SK-N-MC (cell line): ENCODE data around the gene TRIM10.

Source experiments
- DNase-seq: peaks from one replicate; pipeline ENCODE4 v3.0.0-alpha.2; 2011; ENCODE audit warnings: low read depth, low spot score
- H3K27ac ChIP-seq: fragments of 200-600 bp; sonication (generic); 2 replicates; pipeline ENCODE4 v1.5.1; 2016; ENCODE audit warnings: mixed run types
- H3K36me3 ChIP-seq: fragments of 200-600 bp; sonication (generic); 2 replicates; pipeline ENCODE4 v1.6.1; 2017; ENCODE audit warnings: antibody characterized with exemption, low read length, mixed read lengths; ENCODE audit not compliant: insufficient read depth
- H3K4me3 ChIP-seq: fragments of 200-600 bp; sonication (generic); 2 replicates; pipeline ENCODE4 v1.5.1; 2016
- H3K9ac ChIP-seq: fragments of 200-600 bp; sonication (generic); 2 replicates; pipeline ENCODE4 v1.8.0; 2017; ENCODE audit warnings: mixed run types, mixed read lengths; ENCODE audit not compliant: insufficient read length
- H3K9me3 ChIP-seq: fragments of 200-600 bp; sonication (generic); 2 replicates; pipeline ENCODE4 v1.6.1; 2017; ENCODE audit warnings: low read depth, mild to moderate bottlenecking, antibody characterized with exemption, low read length, moderate library complexity, mixed read lengths
- EZH2 ChIP-seq: fragments of 200-600 bp; sonication (generic); IDR thresholded peaks from one replicate; pipeline ENCODE4 v1.6.1; 2017; ENCODE audit warnings: antibody characterized with exemption
- FOXP2 ChIP-seq: optimal IDR thresholded peaks from 2 replicates; pipeline ENCODE3; 2011; ENCODE audit warnings: mild to moderate bottlenecking, moderate library complexity; ENCODE audit not compliant: insufficient read depth; ENCODE audit errors: extremely low read length, control extremely low read depth
- POLR2AphosphoS5 ChIP-seq: IDR thresholded peaks from 2 replicates; pipeline ENCODE4 v1.6.1; 2012; ENCODE audit warnings: mild to moderate bottlenecking, low read depth, low read length, borderline replicate concordance

Gene TRIM10

DNA sequence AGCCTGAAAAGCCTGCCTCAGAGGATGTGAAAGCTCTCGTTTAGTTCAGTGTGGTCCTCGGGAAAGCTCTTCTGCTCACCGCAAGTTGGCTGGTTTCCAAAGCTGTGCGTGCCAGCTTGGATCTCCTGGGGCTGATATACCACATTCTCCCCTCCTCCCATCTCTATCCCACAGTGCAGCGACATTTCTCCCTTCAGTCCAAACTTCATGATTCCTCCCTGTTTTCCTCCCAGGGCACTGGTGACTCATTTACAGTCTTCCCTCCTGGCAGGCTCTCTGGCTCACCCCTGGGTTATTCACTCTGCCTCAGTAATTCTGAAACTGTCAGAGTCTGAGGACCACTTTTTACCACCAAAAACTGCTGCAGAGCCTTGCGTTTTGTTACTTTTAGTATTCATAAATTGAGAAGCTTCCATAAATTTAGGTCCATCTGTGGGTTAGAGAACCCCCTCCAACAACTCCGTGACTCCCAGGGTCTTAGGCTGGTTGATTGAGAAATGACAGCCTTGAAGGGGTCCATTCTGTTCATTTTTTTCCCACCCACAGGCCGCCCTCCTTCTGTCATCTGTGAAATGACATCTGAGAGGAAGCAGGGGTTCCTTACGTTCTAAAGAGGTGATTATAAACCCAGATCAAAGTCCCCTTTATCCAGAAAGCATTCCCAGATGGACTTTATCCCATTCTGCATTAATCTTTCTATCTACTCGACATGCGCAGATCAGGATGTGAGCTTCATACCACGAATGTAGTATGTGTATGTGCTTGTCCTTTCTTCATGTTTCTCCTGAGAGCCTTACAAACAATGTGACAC lies 6.1 kb downstream of the TRIM10 start:
- DNase-seq, result peak; percentile 45

DNA sequence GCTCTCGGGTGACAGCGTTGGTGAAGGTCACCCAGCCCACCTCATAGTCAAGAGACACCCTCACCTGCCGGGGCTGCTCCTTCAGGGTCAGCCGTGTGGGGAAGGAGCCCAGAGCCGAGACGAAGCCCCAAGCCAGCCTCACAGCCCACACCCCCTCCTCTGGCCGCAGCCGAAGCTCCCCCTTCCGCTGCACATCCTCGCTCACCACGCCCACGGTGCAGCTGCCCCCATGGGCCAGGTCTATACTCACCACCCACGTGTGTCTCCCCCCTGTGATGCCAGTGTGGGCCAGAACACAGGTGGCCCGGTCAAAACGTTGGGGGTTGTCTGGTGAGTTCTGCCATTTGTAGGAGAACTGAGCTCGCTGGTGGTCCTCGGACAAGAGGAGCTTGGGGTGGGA lies 7.0 kb downstream of the TRIM10 start:
- H3K27ac ChIP-seq, result no peak overlapping the region
- H3K9me3 ChIP-seq, result no peaks in the 10 kb centered on the region
- no peak for DNase-seq
- no peak overlapping the region for H3K4me3 ChIP-seq
- H3K9ac ChIP-seq, result no peak overlapping the region
- H3K36me3 ChIP-seq, result no peaks in the 10 kb centered on the region
- TF ChIP-seq FOXP2 (no peak), POLR2AphosphoS5 (no peak), EZH2 (no peak)

More for the DNA sequence above, 6.1 kb downstream of the TRIM10 start:
- H3K4me3 ChIP-seq, result peak overlapping the region; percentile 40; the same call in 1 of the 2 replicates
- no peaks in the 10 kb centered on the region for H3K36me3 ChIP-seq
- H3K27ac ChIP-seq, result peak overlapping the region; percentile 47; the same call in 1 of the 2 replicates
- H3K9me3 ChIP-seq, result no peaks in the 10 kb centered on the region
- TF ChIP-seq EZH2 (no peak), FOXP2 (no peak), POLR2AphosphoS5 (no peak)
- H3K9ac ChIP-seq, result no peak overlapping the region

DNA sequence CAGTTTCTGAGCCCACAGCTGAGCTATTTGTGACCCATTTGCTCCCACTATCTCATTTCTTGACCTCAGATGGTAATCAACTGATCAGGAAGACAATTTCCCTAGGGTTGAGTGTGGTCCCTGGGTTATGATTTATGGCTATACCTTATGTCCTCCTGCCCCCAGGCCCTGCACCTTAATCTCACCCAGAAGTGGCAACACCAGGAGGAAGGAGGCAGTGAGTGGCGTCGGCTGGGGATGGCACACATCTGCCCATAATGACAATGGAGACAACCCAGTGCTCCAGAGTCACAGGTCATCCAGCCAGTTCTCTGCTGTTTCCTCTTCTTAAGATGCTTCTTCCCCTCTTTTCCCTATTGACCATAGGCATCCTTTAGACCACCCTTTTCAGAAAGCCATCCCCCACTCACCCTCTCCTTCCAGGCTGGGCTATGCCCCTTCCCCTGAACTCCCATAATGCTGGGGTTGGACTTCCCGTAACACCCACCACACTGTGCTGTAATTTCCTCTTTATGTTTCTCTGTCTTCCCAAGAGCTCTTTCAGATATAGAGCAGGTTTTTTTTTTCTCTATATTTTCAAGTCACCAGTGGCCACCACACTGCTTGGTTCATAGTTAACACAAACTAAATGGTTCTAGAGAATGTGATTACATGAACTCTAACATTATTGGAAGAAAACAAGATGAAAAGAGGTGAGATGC lies 8.0 kb downstream of the TRIM10 start:
- H3K36me3 ChIP-seq, result no peaks in the 10 kb centered on the region
- no peak for TF ChIP-seq EZH2
- no peak for TF ChIP-seq FOXP2
- TF ChIP-seq POLR2AphosphoS5, result no peak
- no peak overlapping the region for H3K27ac ChIP-seq
- H3K9ac ChIP-seq, result no peak overlapping the region
- DNase-seq, result no peak
- no peaks in the 10 kb centered on the region for H3K9me3 ChIP-seq
- H3K4me3 ChIP-seq, result no peak overlapping the region

DNA sequence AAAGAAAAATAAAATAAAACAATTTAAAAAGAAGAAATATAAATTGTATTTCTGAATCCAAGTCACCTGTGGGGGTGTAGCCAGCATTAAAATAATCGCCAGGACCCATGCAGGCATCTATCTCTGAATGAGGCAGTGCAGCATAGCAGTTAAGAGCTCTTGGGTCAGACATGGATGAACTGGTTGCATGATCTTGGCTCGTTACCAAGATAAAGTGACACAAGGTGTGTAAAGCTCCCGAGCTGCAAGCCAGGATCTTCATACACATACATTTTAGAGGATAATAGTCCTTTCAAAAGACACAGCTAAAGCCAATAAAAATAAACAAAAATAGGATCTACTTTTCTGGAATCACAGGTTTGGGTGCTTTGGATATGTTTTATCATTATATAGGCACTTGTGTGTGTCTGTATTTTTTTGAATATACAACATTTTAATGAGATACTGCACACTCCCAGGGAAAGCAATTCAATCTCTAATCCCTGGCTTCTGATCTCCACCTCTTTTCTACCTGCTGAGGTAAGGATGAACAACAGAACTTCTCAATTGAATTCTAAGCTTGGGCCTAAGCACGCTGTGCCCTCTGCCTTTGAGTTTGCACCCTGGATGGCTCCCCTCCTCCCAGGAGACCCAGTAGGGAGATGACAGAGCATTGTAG lies 8.9 kb downstream of the TRIM10 start:
- Histone ChIP-seq H3K36me3 (no peaks in the 10 kb centered on the region), H3K27ac (no peak overlapping the region), H3K4me3 (no peak overlapping the region), H3K9me3 (no peaks in the 10 kb centered on the region), H3K9ac (no peak overlapping the region)
- no peak for TF ChIP-seq EZH2
- no peak for TF ChIP-seq FOXP2
- TF ChIP-seq POLR2AphosphoS5, result no peak
- no peak for DNase-seq

DNA sequence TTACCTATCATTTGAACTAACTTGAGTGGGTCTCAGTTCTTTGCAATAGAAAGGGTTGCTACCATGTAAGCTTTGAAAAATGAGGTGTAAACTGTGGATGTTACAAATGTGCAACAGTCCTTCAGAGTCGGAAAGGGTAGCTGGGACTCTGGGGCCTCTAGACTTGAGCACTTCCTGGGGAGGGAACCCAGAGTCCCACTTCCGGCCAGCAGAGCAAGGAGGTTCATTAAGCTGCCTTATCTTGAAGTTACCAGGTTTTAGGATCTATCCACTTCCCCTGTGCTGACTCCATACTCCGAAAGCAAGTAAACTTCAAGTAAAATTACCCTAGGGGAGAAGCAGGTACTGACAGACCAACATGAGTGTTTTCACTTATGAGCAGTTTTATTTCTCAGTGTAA lies 9.4 kb downstream of the TRIM10 start:
- Histone ChIP-seq H3K4me3 (no peak overlapping the region), H3K9ac (no peak overlapping the region), H3K9me3 (no peaks in the 10 kb centered on the region), H3K36me3 (no peaks in the 10 kb centered on the region), H3K27ac (no peak overlapping the region)
- TF ChIP-seq EZH2, result no peak
- TF ChIP-seq POLR2AphosphoS5, result no peak
- TF ChIP-seq FOXP2, result no peak
- DNase-seq, result no peak

DNA sequence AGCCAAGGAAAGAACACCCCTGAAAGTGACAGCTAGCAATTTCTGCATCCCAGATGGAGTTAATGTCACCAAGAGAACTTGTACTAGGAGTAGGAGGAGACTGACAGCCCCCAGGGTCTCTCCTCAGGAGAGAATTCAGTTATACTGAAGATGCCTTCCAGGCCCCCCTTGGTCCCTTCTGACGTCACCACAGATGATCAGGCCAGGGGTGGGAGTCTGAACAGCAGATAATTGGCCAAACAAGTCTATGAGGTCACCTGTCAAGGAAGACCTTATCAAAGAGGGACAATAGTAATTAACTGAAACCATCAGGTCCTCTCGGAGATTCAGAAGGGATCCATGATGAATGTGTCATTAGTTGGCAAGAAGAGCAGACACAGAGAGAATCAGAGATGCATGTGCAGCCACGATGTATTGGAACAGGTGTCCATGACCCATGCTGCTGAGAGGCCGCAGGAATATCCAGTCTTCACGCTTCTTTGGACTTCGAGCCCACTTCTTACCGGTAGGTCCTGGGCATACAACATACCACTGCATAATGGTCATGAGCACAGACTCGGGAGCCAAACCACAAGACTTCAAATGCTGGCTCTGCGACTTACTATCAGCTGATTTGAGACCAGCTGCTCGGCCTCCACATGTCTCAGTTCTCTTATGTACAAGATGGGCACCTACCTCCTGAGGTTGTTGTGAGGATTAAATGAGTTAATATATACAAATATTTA lies 10.2 kb downstream of the TRIM10 start:
- no peak overlapping the region for H3K9ac ChIP-seq
- H3K4me3 ChIP-seq, result no peak overlapping the region
- no peaks in the 10 kb centered on the region for H3K36me3 ChIP-seq
- no peak for DNase-seq
- H3K9me3 ChIP-seq, result no peaks in the 10 kb centered on the region
- no peak overlapping the region for H3K27ac ChIP-seq
- TF ChIP-seq EZH2, result no peak
- TF ChIP-seq FOXP2, result no peak
- TF ChIP-seq POLR2AphosphoS5, result no peak

DNA sequence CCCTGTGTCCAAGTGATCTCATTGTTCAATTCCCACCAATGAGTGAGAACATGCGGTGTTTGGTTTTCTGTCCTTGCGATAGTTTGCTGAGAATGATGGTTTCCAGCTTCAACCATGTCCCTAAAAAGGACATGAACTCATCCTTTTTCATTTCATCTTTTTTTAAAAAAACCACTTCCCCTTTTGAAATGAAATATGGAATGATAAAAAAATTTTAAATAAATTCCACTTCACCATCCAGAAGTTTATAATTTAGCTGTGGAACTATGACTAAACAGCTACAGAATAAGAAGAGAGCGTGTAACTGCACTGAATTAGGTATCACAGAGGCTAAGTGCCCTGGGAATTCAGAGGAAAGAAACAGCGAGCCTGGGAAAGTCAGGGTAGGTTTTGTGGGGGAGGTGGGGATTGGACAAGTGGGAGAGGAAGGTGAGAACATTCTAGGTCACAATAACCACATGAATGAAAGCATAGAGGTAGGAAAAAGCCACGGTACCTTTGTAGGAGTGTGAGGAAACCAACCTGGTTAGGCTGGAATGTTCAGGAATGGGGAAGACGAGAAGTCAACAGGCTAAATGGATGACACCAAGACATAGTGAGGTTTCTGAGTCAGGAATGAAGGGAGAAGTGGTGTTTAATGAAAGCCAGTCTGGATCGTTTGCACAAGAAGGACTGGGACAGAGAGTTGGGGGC lies 11.0 kb downstream of the TRIM10 start:
- Histone ChIP-seq H3K9me3 (no peaks in the 10 kb centered on the region), H3K9ac (no peak overlapping the region), H3K36me3 (no peaks in the 10 kb centered on the region), H3K4me3 (no peak overlapping the region), H3K27ac (no peak overlapping the region)
- TF ChIP-seq POLR2AphosphoS5, result no peak
- TF ChIP-seq EZH2, result no peak
- TF ChIP-seq FOXP2, result no peak
- DNase-seq, result no peak
